ENCODE results near the gene BABAM2. TPM values are rescaled to one million over a fixed set of nuclear protein-coding genes. Genes with fewer than 3 reads are reported as not detected.
A peak's percentile ranks its signal among the peaks of the same experiment; 100 is the strongest.

Gene BABAM2
- total and polyA plus RNA-seq, 2 of the 4 experiments (the other 2 are of a cell fraction), result 20.9 to 23.1 TPM

DNA sequence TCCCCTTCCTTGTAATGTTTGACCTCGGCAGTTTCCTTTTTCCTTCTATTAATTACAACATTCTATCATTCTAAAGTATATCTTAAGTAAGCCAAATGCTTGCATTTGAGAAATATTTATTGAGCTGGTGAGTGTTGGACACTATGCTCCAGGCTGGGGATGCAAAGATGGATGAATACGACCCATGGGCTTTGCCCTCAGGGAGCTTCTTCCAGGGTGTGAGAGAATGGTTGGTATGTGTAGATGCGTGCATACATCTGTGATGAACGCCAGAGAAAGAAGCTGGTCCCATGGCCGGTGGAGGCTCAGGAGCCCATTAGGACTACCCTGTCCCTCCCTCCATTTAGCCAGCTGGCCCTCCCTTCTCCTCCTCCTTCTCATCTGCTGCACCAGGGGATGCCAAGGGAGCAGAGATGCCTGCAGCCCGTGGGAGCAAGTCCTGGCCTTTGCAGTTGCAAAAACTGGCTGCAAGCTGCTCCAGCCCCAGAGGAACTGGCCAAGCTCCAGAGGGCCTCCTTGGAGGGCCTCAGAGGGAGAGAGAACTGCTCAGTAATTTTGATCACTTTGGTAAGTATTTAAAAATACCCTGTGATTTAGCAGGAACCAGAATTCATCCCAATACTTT, 436.5 kb downstream of the BABAM2 start:
- Histone ChIP-seq H2BK15ac (ENCODE audit: low read depth, low read length) (peak overlapping the region; percentile 71; the same call in 1 of the 3 replicates), H3K9me3 (ENCODE audit: control insufficient read depth, insufficient read depth, low read length) (no peaks in the 10 kb centered on the region), H4K5ac (ENCODE audit: low read depth, low read length) (peak overlapping the region; percentile 7; the same call in 1 of the 2 replicates), H3K36me3 (ENCODE audit: control insufficient read depth, insufficient read depth, low read length) (no peaks in the 10 kb centered on the region), H3K56ac (ENCODE audit: extremely low read depth, insufficient read depth, low read length) (no peak overlapping the region), H3K23ac (ENCODE audit: low read depth, low read length) (peak overlapping the region; percentile 56; the same call in 1 of the 2 replicates), H3K79me1 (ENCODE audit: low read depth in 1 of 2, low read length in 2 of 2) (no peaks in the 10 kb centered on the region), H2AFZ (replicated peaks; ENCODE audit: low read length, poor library complexity) (peak overlapping the region; percentile 34), H2AK9ac (replicated peaks; ENCODE audit: low read depth, low read length, poor library complexity) (no peak overlapping the region), H3K27ac (ENCODE audit: insufficient read depth, low read length) (peak overlapping the region; percentile 84; the same call in 1 of the 2 replicates), H3K14ac (replicated peaks; ENCODE audit: low read depth, low read length) (peak overlapping the region; percentile 45; the same call in 1 of the 2 replicates), H2AK5ac (ENCODE audit: low read depth, low read length) (peak overlapping the region; percentile 44; the same call in 1 of the 2 replicates), H2BK20ac (ENCODE audit: low read depth, low read length) (peak overlapping the region; percentile 48; the same call in 1 of the 2 replicates), H3K9ac (ENCODE audit: low read depth, low read length) (no peak overlapping the region), H4K20me1 (ENCODE audit: insufficient read depth, low read length) (no peaks in the 10 kb centered on the region), H3K18ac (ENCODE audit: low read depth, low read length) (peak overlapping the region; percentile 56; the same call in 1 of the 2 replicates), H3K9me1 (ENCODE audit: insufficient read depth, low read length) (peaks cover 10% of the 10 kb centered on the region), H2BK5ac (ENCODE audit: low read depth, low read length, poor library complexity, severe bottlenecking) (no peak overlapping the region), H4K8ac (ENCODE audit: low read depth in 2 of 2, low read length in 2 of 2) (no peak overlapping the region; a peak in 1 of 4 replicates), H4K91ac (ENCODE audit: insufficient read depth, low read depth, low read length) (no peak overlapping the region; the same call in 1 of the 2 replicates), H3K4me1 (ENCODE audit: control insufficient read depth, insufficient read depth, low read length) (peaks cover 28% of the 10 kb centered on the region; the same call in 1 of the 2 replicates), H2BK120ac (ENCODE audit: low read depth, low read length) (peak overlapping the region; percentile 65; the same call in 1 of the 2 replicates), H3K4ac (ENCODE audit: low read depth, low read length) (peak overlapping the region; percentile 53), H3K4me3 (ENCODE audit: insufficient read depth, low read depth, low read length) (no peak overlapping the region), H3K27me3 (ENCODE audit: control insufficient read depth, insufficient read depth, low read length) (no peaks in the 10 kb centered on the region), H3K4me2 (ENCODE audit: low read depth, low read length) (no peak overlapping the region; the same call in 1 of the 2 replicates)
- in situ Hi-C loops (cut with MboI; ENCODE audit: low sequenced_read_pairs), result no loop called here
- CTCF ChIA-PET, result interaction anchor here (0.6 to 0.9 kb wide), 2 partner anchors 12 to 20 kb away, joined by 3 read pairs; no protein-coding TSS in a partner anchor
- no TSS peak for BruUV-seq (replicated peaks)
- DNase-seq, result peak; percentile 26
- TF ChIP-seq MXI1 (IDR thresholded peaks at IDR 0.05; ENCODE audit: borderline replicate concordance, low read depth, low read length) (no peak), RFX5 (IDR thresholded peaks at IDR 0.05; ENCODE audit: low read depth, low read length) (no peak), MAZ (IDR thresholded peaks at IDR 0.05; ENCODE audit: borderline replicate concordance, low read depth, low read length) (no peak), RCOR1 (IDR thresholded peaks at IDR 0.05; ENCODE audit: insufficient replicate concordance, low read length) (no peak), RAD21 (IDR thresholded peaks at IDR 0.05; ENCODE audit: low read length) (no peak), CEBPB (IDR thresholded peaks at IDR 0.05; ENCODE audit: low read depth, low read length) (no peak), NFE2L2 (IDR thresholded peaks at IDR 0.05; ENCODE audit: low read depth, low read length) (no peak), CHD1 (IDR thresholded peaks at IDR 0.05; ENCODE audit: low read depth, low read length) (no peak), CTCF (conservative IDR thresholded peaks at IDR 0.05; ENCODE audit: low read depth, low read length) (no peak), BHLHE40 (IDR thresholded peaks at IDR 0.05; ENCODE audit: low read depth, low read length) (no peak), FOS (IDR thresholded peaks at IDR 0.05; ENCODE audit: low read depth, low read length) (no peak), POLR2A (IDR thresholded peaks at IDR 0.05; ENCODE audit: low read depth, low read length) (no peak), MAFK (IDR thresholded peaks at IDR 0.05; ENCODE audit: low read depth, low read length) (no peak)
- TF ChIP-seq, protein P1, sequence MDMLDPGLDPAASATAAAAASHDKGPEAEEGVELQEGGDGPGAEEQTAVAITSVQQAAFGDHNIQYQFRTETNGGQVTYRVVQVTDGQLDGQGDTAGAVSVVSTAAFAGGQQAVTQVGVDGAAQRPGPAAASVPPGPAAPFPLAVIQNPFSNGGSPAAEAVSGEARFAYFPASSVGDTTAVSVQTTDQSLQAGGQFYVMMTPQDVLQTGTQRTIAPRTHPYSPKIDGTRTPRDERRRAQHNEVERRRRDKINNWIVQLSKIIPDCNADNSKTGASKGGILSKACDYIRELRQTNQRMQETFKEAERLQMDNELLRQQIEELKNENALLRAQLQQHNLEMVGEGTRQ (IDR thresholded peaks at IDR 0.05; ENCODE audit: low read depth, low read length), result no peak
- TF ChIP-seq, protein P2, sequence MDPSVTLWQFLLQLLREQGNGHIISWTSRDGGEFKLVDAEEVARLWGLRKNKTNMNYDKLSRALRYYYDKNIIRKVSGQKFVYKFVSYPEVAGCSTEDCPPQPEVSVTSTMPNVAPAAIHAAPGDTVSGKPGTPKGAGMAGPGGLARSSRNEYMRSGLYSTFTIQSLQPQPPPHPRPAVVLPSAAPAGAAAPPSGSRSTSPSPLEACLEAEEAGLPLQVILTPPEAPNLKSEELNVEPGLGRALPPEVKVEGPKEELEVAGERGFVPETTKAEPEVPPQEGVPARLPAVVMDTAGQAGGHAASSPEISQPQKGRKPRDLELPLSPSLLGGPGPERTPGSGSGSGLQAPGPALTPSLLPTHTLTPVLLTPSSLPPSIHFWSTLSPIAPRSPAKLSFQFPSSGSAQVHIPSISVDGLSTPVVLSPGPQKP (IDR thresholded peaks at IDR 0.05; ENCODE audit: borderline replicate concordance, low read depth, low read length), result no peak
- ATAC-seq (ENCODE audit: low read depth), result peak; percentile 67
- dilution Hi-C loops (cut with HindIII; ENCODE audit: low sequenced_read_pairs, unreplicated experiment), result no loop called here
- POLR2A ChIA-PET (ENCODE audit: unreplicated experiment), result no interaction called here
- WGBS, 2 experiments (ENCODE audit: extremely low coverage in 2 of 2, insufficient read length in 1 of 2), result no CpG with 5 or more reads among the region's 6 CpGs
- intact Hi-C loops (cut with micrococcal nuclease), result no loop called here
